Central memory CD8-positive, alpha-beta T cell (primary cell): Measurements from ENCODE around the gene BCL2.

Source experiments
- ATAC-seq: fragments of 150-1000 bp; cut with Tn5 transposase; replicated peaks from 2 replicates; pipeline ENCODE4 v1.10.0; 2022; ENCODE audit warnings: mild to moderate bottlenecking, moderate FRiP score, moderate number of reproducible peaks; ENCODE audit not compliant: poor library complexity, severe bottlenecking; ENCODE audit errors: extremely low read depth
- DNase-seq, 2 donors: peaks; one replicate each; pipeline ENCODE4 v3.0.0; 2021; ENCODE audit warnings: low spot score in 2 of 2
- H3K27ac Mint-ChIP-seq: one replicate; pipeline ENCODE4 v1.8.0; 2022; ENCODE audit warnings: low read depth, mild to moderate bottlenecking, moderate library complexity, mixed read lengths
- H3K27me3 Mint-ChIP-seq: one replicate; pipeline ENCODE4 v1.8.0; 2022; ENCODE audit warnings: mixed read lengths
- H3K36me3 Mint-ChIP-seq: one replicate; pipeline ENCODE4 v1.8.0; 2022; ENCODE audit warnings: mild to moderate bottlenecking, moderate library complexity, mixed read lengths; ENCODE audit not compliant: insufficient read depth
- H3K4me1 Mint-ChIP-seq: one replicate; pipeline ENCODE4 v1.8.0; 2022; ENCODE audit warnings: mixed read lengths
- H3K4me3 Mint-ChIP-seq: one replicate; pipeline ENCODE4 v1.8.0; 2022; ENCODE audit warnings: mild to moderate bottlenecking, moderate library complexity, mixed read lengths
- H3K9me3 Mint-ChIP-seq: one replicate; pipeline ENCODE4 v1.8.0; 2022; ENCODE audit warnings: mixed read lengths

Gene BCL2

DNA sequence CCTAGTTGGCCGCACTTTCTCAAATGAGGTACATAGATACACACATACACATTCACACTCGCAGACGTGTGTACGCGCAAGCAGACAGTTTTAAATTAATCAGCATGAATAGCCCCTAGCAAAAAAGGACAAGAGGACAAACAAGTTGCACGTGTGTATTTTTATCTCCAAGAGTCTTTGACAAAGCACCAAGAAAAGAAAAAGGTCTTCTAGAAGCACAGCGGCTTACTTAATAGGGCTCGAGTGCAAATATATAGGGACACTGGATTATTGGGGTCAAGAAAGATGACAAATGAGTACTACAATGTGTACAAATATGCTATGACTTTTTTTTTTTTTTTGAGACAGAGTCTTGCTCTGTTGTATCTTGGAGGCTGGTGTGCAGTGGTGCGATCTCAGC, 1.7 kb upstream of the BCL2 start:
- Mint-ChIP-seq H3K4me3 (peak overlapping the region; percentile 100), H3K4me1 (peaks cover 52% of the 10 kb centered on the region), H3K36me3 (peaks cover 26% of the 10 kb centered on the region), H3K27ac (peak overlapping the region; percentile 96), H3K9me3 (no peaks in the 10 kb centered on the region), H3K27me3 (no peaks in the 10 kb centered on the region)
- ATAC-seq = no peak
- DNase-seq = no peak

DNA sequence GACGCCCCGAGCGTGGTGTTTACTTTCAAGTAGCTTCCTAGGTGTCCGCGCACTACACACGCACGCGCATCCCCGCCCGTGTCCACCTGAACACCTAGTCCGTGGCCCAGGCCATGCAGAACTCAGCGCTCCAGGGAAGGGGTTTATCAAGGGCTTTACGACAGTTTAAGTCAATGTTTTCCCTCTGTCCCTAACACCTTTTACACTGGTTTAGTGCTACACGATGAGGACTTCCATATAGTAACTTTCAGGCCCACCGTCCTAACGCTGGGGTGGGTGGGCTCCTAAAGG, 1.4 kb upstream of the BCL2 start:
- H3K4me1 Mint-ChIP-seq = peaks cover 54% of the 10 kb centered on the region
- peaks cover 27% of the 10 kb centered on the region for H3K36me3 Mint-ChIP-seq
- peak overlapping the region; percentile 100 for H3K4me3 Mint-ChIP-seq
- H3K27ac Mint-ChIP-seq = peak overlapping the region; percentile 96
- ATAC-seq (no peak), DNase-seq (no peak)
- H3K27me3 Mint-ChIP-seq = no peaks in the 10 kb centered on the region
- H3K9me3 Mint-ChIP-seq = no peaks in the 10 kb centered on the region

- Mint-ChIP-seq H3K27ac (peak overlapping the region; percentile 96), H3K4me1 (peaks cover 59% of the 10 kb centered on the region), H3K27me3 (no peaks in the 10 kb centered on the region), H3K36me3 (peaks cover 28% of the 10 kb centered on the region), H3K9me3 (no peaks in the 10 kb centered on the region), H3K4me3 (peak overlapping the region; percentile 100)
- ATAC-seq (peak; percentile 84), DNase-seq (peak; percentile 67 to 82)
Measured at GRCh38 chr18:63320123-63320974, 780 bp upstream of the BCL2 start.

DNA sequence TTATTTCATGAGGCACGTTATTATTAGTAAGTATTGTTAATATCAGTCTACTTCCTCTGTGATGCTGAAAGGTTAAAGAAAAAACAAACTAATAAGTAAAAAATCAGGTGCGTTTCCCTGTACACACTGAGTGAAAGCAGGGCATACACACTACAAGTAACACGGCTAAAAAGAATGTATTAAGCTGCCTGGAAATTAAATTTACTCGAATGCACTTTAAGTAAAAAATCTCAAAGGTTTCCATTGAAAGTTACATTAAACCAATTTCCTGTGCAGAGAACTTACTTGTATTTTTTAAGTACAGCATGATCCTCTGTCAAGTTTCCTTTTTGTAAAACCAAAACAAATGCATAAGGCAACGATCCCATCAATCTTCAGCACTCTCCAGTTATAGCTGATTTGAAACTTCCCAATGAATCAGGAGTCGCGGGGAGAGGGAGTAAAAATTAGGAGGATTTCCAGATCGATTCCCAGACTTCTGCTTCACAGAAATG, 633 bp downstream of the BCL2 start:
- H3K27me3 Mint-ChIP-seq = no peaks in the 10 kb centered on the region
- no peaks in the 10 kb centered on the region for H3K9me3 Mint-ChIP-seq
- peak overlapping the region; percentile 100 for H3K4me3 Mint-ChIP-seq
- peaks cover 74% of the 10 kb centered on the region for H3K4me1 Mint-ChIP-seq
- peaks cover 26% of the 10 kb centered on the region for H3K36me3 Mint-ChIP-seq
- DNase-seq = no peak
- no peak for ATAC-seq
- H3K27ac Mint-ChIP-seq = peak overlapping the region; percentile 96

- no peaks in the 10 kb centered on the region for H3K9me3 Mint-ChIP-seq
- H3K4me3 Mint-ChIP-seq = peak overlapping the region; percentile 100
- ATAC-seq (peak; percentile 52), DNase-seq (peak; percentile 66 to 68)
- H3K27me3 Mint-ChIP-seq = no peaks in the 10 kb centered on the region
- peaks cover 26% of the 10 kb centered on the region for H3K36me3 Mint-ChIP-seq
- peaks cover 80% of the 10 kb centered on the region for H3K4me1 Mint-ChIP-seq
- peak overlapping the region; percentile 96 for H3K27ac Mint-ChIP-seq
Measured at GRCh38 chr18:63317982-63318888, 1.3 kb downstream of the BCL2 start.

- Mint-ChIP-seq H3K27me3 (no peaks in the 10 kb centered on the region), H3K4me1 (peaks cover 79% of the 10 kb centered on the region), H3K27ac (peak overlapping the region; percentile 96), H3K9me3 (no peaks in the 10 kb centered on the region), H3K4me3 (peak overlapping the region; percentile 100), H3K36me3 (peaks cover 26% of the 10 kb centered on the region)
- ATAC-seq (no peak), DNase-seq (no peak)
Measured at GRCh38 chr18:63317556-63317946, 2.0 kb downstream of the BCL2 start.

DNA sequence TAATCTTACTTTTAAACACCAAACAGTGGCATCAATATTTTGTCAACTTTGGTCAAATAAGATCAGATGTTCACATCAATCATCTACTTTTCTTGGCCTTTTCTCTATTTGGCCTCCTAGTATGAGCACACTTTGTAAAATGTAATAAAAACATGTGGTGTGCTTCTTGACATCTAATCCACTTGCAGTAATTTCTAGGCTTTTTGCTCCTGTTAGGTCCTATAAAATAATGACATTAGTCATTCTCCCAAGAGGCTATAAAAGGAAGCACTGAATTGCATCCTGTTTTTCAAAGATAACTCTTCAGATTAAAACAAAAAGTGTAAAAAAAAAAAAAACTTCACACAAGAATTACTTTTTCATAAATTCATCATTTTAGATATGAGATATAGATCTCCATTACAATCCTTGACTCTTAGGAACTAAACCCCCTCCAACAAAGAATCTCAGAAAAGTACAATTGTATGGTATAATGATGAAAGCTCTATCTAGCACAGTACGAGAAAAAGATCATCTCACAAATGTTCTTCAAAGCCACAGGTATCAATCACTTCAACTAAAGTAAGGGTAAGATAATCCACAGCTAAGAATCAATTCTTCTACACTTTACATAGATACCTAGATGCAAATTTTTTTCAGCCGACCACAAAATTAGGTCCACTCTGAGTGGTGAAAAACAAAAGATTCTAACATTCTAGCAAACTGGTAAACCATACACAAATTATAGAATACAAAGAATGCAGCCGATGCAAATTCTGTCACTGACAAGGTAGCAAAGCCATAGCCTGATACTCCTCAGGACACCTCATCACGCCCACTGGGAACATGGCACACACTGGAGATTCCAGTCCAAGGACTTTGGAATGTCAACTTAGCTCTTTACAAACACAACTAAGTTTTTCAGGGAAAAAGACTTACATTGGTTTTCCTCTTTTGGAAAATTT, 2.7 kb downstream of the BCL2 start:
- DNase-seq (no peak), ATAC-seq (no peak)
- H3K9me3 Mint-ChIP-seq = no peaks in the 10 kb centered on the region
- peaks cover 78% of the 10 kb centered on the region for H3K4me1 Mint-ChIP-seq
- H3K4me3 Mint-ChIP-seq = peak overlapping the region; percentile 100
- peaks cover 26% of the 10 kb centered on the region for H3K36me3 Mint-ChIP-seq
- no peaks in the 10 kb centered on the region for H3K27me3 Mint-ChIP-seq
- peak overlapping the region; percentile 96 for H3K27ac Mint-ChIP-seq

- peaks cover 23% of the 10 kb centered on the region for H3K36me3 Mint-ChIP-seq
- peak overlapping the region; percentile 96 for H3K27ac Mint-ChIP-seq
- H3K4me1 Mint-ChIP-seq = peaks cover 80% of the 10 kb centered on the region
Measured at GRCh38 chr18:63315876-63316275, 3.7 kb downstream of the BCL2 start.

GRCh38 chr18:63315131-63315662, 4.4 kb downstream of the BCL2 start:
- H3K4me3 Mint-ChIP-seq = peak overlapping the region; percentile 25

More at GRCh38 chr18:63315876-63316275, 3.7 kb downstream of the BCL2 start:
- Mint-ChIP-seq H3K4me3 (peak overlapping the region; percentile 100), H3K9me3 (no peaks in the 10 kb centered on the region), H3K27me3 (no peaks in the 10 kb centered on the region)
- ATAC-seq (no peak), DNase-seq (no peak)

DNA sequence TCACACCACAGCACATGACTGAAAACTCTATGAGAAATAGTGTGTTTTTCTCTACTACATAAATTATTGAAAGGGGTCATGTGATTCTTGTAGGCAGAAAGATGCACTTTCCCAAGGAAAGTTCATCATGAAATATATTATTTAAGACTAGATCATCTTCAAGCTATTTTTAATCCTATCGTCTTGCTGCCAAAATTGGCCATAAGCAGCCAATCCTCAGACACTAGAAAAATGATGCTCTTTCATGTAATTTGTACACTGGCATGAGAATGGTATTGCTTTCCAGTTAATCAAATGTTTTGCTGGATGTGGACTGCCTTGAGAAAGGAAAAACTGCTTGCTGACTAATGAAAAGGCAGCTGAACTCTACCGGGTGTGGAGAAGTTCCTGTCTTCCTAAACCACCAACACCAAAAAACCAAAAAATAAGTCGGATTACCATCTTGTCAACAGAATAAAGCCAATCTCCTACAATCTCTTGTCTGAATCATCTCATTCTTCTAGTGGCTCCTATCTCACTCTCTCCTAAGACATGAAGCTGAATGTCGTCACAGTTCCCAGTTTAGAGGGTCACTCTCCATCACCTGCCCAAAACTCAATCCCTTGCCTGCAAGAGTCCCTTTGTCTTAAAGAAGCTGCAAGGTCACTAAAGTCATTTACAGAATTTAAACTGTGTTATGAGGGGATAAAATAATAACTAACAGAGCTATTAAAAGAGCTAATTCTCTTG, 5.3 kb downstream of the BCL2 start:
- H3K27me3 Mint-ChIP-seq = no peaks in the 10 kb centered on the region
- peak overlapping the region; percentile 58 for H3K27ac Mint-ChIP-seq
- H3K4me3 Mint-ChIP-seq = peak overlapping the region; percentile 25
- ATAC-seq (no peak), DNase-seq (no peak)
- H3K4me1 Mint-ChIP-seq = peaks cover 89% of the 10 kb centered on the region
- H3K36me3 Mint-ChIP-seq = peaks cover 20% of the 10 kb centered on the region
- H3K9me3 Mint-ChIP-seq = no peaks in the 10 kb centered on the region

More at GRCh38 chr18:63315131-63315662, 4.4 kb downstream of the BCL2 start:
- peak overlapping the region; percentile 58 for H3K27ac Mint-ChIP-seq
- peaks cover 21% of the 10 kb centered on the region for H3K36me3 Mint-ChIP-seq
- H3K9me3 Mint-ChIP-seq = no peaks in the 10 kb centered on the region
- no peak for ATAC-seq
- no peak for DNase-seq
- no peaks in the 10 kb centered on the region for H3K27me3 Mint-ChIP-seq
- peaks cover 85% of the 10 kb centered on the region for H3K4me1 Mint-ChIP-seq

DNA sequence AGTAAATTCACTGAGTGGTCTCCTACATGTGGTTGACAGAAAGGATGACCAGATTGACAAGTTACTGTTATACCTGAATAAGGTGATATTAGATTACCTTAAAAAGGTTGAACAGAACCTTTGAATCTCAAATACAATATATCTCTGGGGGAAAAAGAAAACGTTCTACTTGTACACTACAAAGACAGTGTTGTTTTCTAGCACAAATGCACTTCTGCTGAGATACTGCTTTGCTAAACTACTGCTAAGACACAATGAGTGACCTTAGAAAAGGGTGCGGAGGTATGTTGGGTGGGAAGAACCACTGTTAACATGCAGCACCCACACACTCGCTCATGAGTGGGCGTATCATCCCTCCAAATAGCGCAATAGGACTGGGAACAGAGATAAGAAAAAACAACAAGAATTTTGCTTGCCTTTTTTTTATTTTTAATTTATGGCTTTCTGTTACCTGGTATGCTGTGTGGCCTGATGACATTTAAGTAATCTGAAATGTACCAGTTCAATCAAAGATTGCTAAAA, 6.1 kb downstream of the BCL2 start:
- ATAC-seq (no peak), DNase-seq (no peak)
- Mint-ChIP-seq H3K9me3 (no peaks in the 10 kb centered on the region), H3K4me3 (no peak overlapping the region), H3K36me3 (peaks cover 14% of the 10 kb centered on the region), H3K27ac (no peak overlapping the region), H3K27me3 (no peaks in the 10 kb centered on the region), H3K4me1 (peaks cover 87% of the 10 kb centered on the region)
